Activated CD4-positive, alpha-beta T cell treated with anti-CD3 and anti-CD28 coated beads for 36 hours (primary cell): Measurements from ENCODE around the gene PNPLA7. TPM values are rescaled to one million over a fixed set of nuclear protein-coding genes. Genes with fewer than 3 reads are reported as not detected.
"Not testable (repeated sequence)": the region's sequence is repeated elsewhere in the genome, so short reads cannot be mapped to it uniquely, and the experiment has no call there.

Experiments
- ATAC-seq: fragments of 200-7000 bp; cut with Tn5 transposase; one replicate; pipeline ENCODE4 v1.10.0; 2021; ENCODE audit warnings: mild to moderate bottlenecking, moderate library complexity
- CTCF ChIA-PET: fragments of 350-600 bp; sonication (Branson Sonifier 250); formaldehyde crosslinking; loops from one replicate; lab custom pipeline; 2021; ENCODE audit warnings: antibody characterized with exemption; lab: Charles Lee
- POLR2A ChIA-PET: fragments of 350-600 bp; sonication (Branson Sonifier 250); formaldehyde crosslinking; loops from one replicate; lab custom pipeline; 2021; ENCODE audit warnings: antibody characterized with exemption, inconsistent platforms; lab: Charles Lee
- DNase-seq: peaks from one replicate; pipeline ENCODE4 v3.0.0-alpha.2; 2020
- H3K27ac Mint-ChIP-seq: one replicate; pipeline ENCODE4 v1.8.0; 2021; ENCODE audit warnings: mixed read lengths
- H3K27me3 Mint-ChIP-seq: one replicate; pipeline ENCODE4 v1.8.0; 2021; ENCODE audit warnings: mixed read lengths
- H3K36me3 Mint-ChIP-seq: one replicate; pipeline ENCODE4 v1.8.0; 2021; ENCODE audit warnings: low read depth, mixed read lengths
- H3K4me1 Mint-ChIP-seq: one replicate; pipeline ENCODE4 v1.8.0; 2021; ENCODE audit warnings: mixed read lengths
- H3K4me3 Mint-ChIP-seq: one replicate; pipeline ENCODE4 v1.8.0; 2021; ENCODE audit warnings: mild to moderate bottlenecking, moderate library complexity, mixed read lengths
- H3K9me3 Mint-ChIP-seq: one replicate; pipeline ENCODE4 v1.8.0; 2021; ENCODE audit warnings: low read depth, mixed read lengths
- intact Hi-C, 2 experiments: fragments of 100-400 bp; cut with DNase I in 1 of 2; cut with micrococcal nuclease in 1 of 2; formaldehyde crosslinking; loops; one replicate each; pipeline versions ENCODE4 v1.14.2 to v1.15.1; 2022 to 2024; cut with DNase I, micrococcal nuclease
- total RNA-seq, 2 experiments: library from RNA; stranded (reverse); gene quantifications; one replicate each; pipeline ENCODE4 v1.2.3, GENCODE V29; 2021

PNPLA7 gene
- total RNA-seq, 2 experiments from 2014 or later = 3.1 to 3.6 TPM

- ATAC-seq = no peak
Measured at GRCh38 chr9:137522746-137523455, 27.3 kb downstream of the PNPLA7 start.

GRCh38 chr9:137521405-137521985 is 28.7 kb downstream of the PNPLA7 start:
- Mint-ChIP-seq H3K27me3 (no peaks in the 10 kb centered on the region), H3K4me1 (no peaks in the 10 kb centered on the region), H3K36me3 (no peaks in the 10 kb centered on the region), H3K27ac (no peak overlapping the region), H3K9me3 (no peaks in the 10 kb centered on the region), H3K4me3 (no peak overlapping the region)
- ChIA-PET POLR2A (no interaction called here), CTCF (no interaction called here)
- DNase-seq = no peak
- ATAC-seq = no peak
- intact Hi-C loops = loop anchor here in 1 of 2 experiments (10.0 kb wide), 1 partner anchor 227 kb away; no protein-coding TSS in a partner anchor

More at GRCh38 chr9:137522746-137523455, 27.3 kb downstream of the PNPLA7 start:
- no peak overlapping the region for H3K4me3 Mint-ChIP-seq
- no peaks in the 10 kb centered on the region for H3K9me3 Mint-ChIP-seq
- H3K4me1 Mint-ChIP-seq = no peaks in the 10 kb centered on the region
- CTCF ChIA-PET = interaction anchor here (0.7 to 0.8 kb wide), 2 partner anchors 23 to 62 kb away, joined by 3 to 4 read pairs; no protein-coding TSS in a partner anchor
- H3K36me3 Mint-ChIP-seq = no peaks in the 10 kb centered on the region
- intact Hi-C loops = loop anchor here in 1 of 2 experiments (10.0 kb wide), 1 partner anchor 228 kb away; no protein-coding TSS in a partner anchor
- no peaks in the 10 kb centered on the region for H3K27me3 Mint-ChIP-seq
- H3K27ac Mint-ChIP-seq = no peak overlapping the region
- POLR2A ChIA-PET = interaction anchor here (0.6 kb wide), 1 partner anchor 357 kb away, joined by 5 read pairs; no protein-coding TSS in a partner anchor
- no peak for DNase-seq

- no peak for ATAC-seq
- no peaks in the 10 kb centered on the region for H3K9me3 Mint-ChIP-seq
Measured at GRCh38 chr9:137520614-137521404, 29.4 kb downstream of the PNPLA7 start.

GRCh38 chr9:137519553-137519952 is 30.6 kb downstream of the PNPLA7 start:
- H3K9me3 Mint-ChIP-seq = no peaks in the 10 kb centered on the region
- H3K27me3 Mint-ChIP-seq = no peaks in the 10 kb centered on the region
- no peak for DNase-seq
- ChIA-PET POLR2A (no interaction called here), CTCF (no interaction called here)
- H3K4me1 Mint-ChIP-seq = no peaks in the 10 kb centered on the region
- no peaks in the 10 kb centered on the region for H3K36me3 Mint-ChIP-seq
- no peak for ATAC-seq
- no peak overlapping the region for H3K4me3 Mint-ChIP-seq
- no peak overlapping the region for H3K27ac Mint-ChIP-seq
- intact Hi-C loops = no loop called here

More at GRCh38 chr9:137520614-137521404, 29.4 kb downstream of the PNPLA7 start:
- intact Hi-C loops = loop anchor here in 1 of 2 experiments (10.0 kb wide), 1 partner anchor 226 kb away; no protein-coding TSS in a partner anchor
- no peak overlapping the region for H3K4me3 Mint-ChIP-seq
- no peak for DNase-seq
- ChIA-PET CTCF (no interaction called here), POLR2A (no interaction called here)
- H3K27me3 Mint-ChIP-seq = no peaks in the 10 kb centered on the region
- no peaks in the 10 kb centered on the region for H3K36me3 Mint-ChIP-seq
- no peak overlapping the region for H3K27ac Mint-ChIP-seq
- no peaks in the 10 kb centered on the region for H3K4me1 Mint-ChIP-seq

GRCh38 chr9:137518661-137519459 is 31.3 kb downstream of the PNPLA7 start:
- ATAC-seq, intact Hi-C loops, H3K27ac Mint-ChIP-seq, H3K4me3 Mint-ChIP-seq, H3K36me3 Mint-ChIP-seq, POLR2A ChIA-PET, H3K9me3 Mint-ChIP-seq, H3K27me3 Mint-ChIP-seq, H3K4me1 Mint-ChIP-seq, DNase-seq, CTCF ChIA-PET: not testable (repeated sequence)

GRCh38 chr9:137516144-137516917 is 33.9 kb downstream of the PNPLA7 start:
- Mint-ChIP-seq H3K9me3 (no peaks in the 10 kb centered on the region), H3K27me3 (no peaks in the 10 kb centered on the region), H3K4me3 (no peak overlapping the region), H3K27ac (no peak overlapping the region), H3K4me1 (no peaks in the 10 kb centered on the region), H3K36me3 (no peaks in the 10 kb centered on the region)
- DNase-seq (no peak), ATAC-seq (no peak)
- POLR2A ChIA-PET = no interaction called here
- CTCF ChIA-PET = interaction anchor here (0.6 to 0.8 kb wide), 2 partner anchors 9 to 100 kb away, joined by 3 read pairs; no protein-coding TSS in a partner anchor
- intact Hi-C loops = no loop called here

GRCh38 chr9:137515338-137515724 is 34.9 kb downstream of the PNPLA7 start:
- Mint-ChIP-seq H3K9me3 (no peaks in the 10 kb centered on the region), H3K27ac (no peak overlapping the region), H3K4me3 (no peak overlapping the region), H3K36me3 (no peaks in the 10 kb centered on the region), H3K4me1 (no peaks in the 10 kb centered on the region), H3K27me3 (no peaks in the 10 kb centered on the region)
- DNase-seq = no peak
- POLR2A ChIA-PET = no interaction called here
- intact Hi-C loops = no loop called here
- no peak for ATAC-seq
- CTCF ChIA-PET = no interaction called here

GRCh38 chr9:137514691-137515337 is 35.4 kb downstream of the PNPLA7 start:
- Mint-ChIP-seq H3K36me3 (no peaks in the 10 kb centered on the region), H3K27me3 (no peaks in the 10 kb centered on the region), H3K4me1 (no peaks in the 10 kb centered on the region), H3K27ac (no peak overlapping the region), H3K9me3 (no peaks in the 10 kb centered on the region), H3K4me3 (no peak overlapping the region)
- ChIA-PET POLR2A (no interaction called here), CTCF (no interaction called here)
- ATAC-seq = no peak
- no peak for DNase-seq
- intact Hi-C loops = no loop called here

GRCh38 chr9:137513801-137514570 is 36.2 kb downstream of the PNPLA7 start:
- H3K27me3 Mint-ChIP-seq, H3K4me1 Mint-ChIP-seq, H3K9me3 Mint-ChIP-seq, H3K36me3 Mint-ChIP-seq, H3K27ac Mint-ChIP-seq, intact Hi-C loops, ATAC-seq, DNase-seq, H3K4me3 Mint-ChIP-seq, CTCF ChIA-PET, POLR2A ChIA-PET: not testable (repeated sequence)

- POLR2A ChIA-PET, CTCF ChIA-PET, H3K36me3 Mint-ChIP-seq, H3K27ac Mint-ChIP-seq, H3K4me1 Mint-ChIP-seq, ATAC-seq, H3K27me3 Mint-ChIP-seq, intact Hi-C loops, DNase-seq, H3K9me3 Mint-ChIP-seq, H3K4me3 Mint-ChIP-seq: not testable (repeated sequence)
Measured at GRCh38 chr9:137513136-137513535, 37.1 kb downstream of the PNPLA7 start.
